OCI-LY7 (cell line): Measurements from ENCODE around the gene SPRED2. TPM values are rescaled to one million over a fixed set of nuclear protein-coding genes. Genes with fewer than 3 reads are reported as not detected.

Experiments
- BruUV-seq: library from RNA; stranded (reverse); fragments of 400-500 nt; replicated peaks from 2 replicates; lab custom pipeline; 2021; lab: Mats Ljungman, UMichigan
- CTCF ChIA-PET: fragments of 300-600 bp; sonication (Branson Sonifier 250); formaldehyde crosslinking; loops from one replicate; lab custom pipeline; 2022; ENCODE audit warnings: antibody characterized with exemption; ENCODE audit not compliant: unreplicated experiment; lab: Charles Lee
- POLR2A ChIA-PET: fragments of 300-600 bp; sonication (Branson Sonifier 250); formaldehyde crosslinking; loops from one replicate; lab custom pipeline; 2022; ENCODE audit warnings: antibody characterized with exemption; lab: Charles Lee
- DNase-seq: peaks from one replicate; pipeline ENCODE4 v3.0.0-alpha.2; 2015; ENCODE audit warnings: low spot score
- H2AFZ ChIP-seq: fragments of 200-600 bp; sonication (generic), shearing (Covaris generic); 2 replicates; pipeline ENCODE4 v1.6.1; 2014; ENCODE audit warnings: mild to moderate bottlenecking, antibody characterized with exemption, low read length, moderate library complexity
- H3K27ac ChIP-seq: fragments of 200-600 bp; sonication (generic); 2 replicates; pipeline ENCODE4 v1.5.1; 2014; ENCODE audit warnings: mixed run types, low read depth, mild to moderate bottlenecking, moderate library complexity, low read length, inconsistent platforms; ENCODE audit not compliant: poor library complexity, severe bottlenecking
- H3K36me3 ChIP-seq: fragments of 200-600 bp; sonication (generic); 2 replicates; pipeline ENCODE4 v1.6.1; 2014; ENCODE audit warnings: mild to moderate bottlenecking, antibody characterized with exemption, low read length, moderate library complexity, mixed read lengths; ENCODE audit not compliant: insufficient read depth
- H3K4me1 ChIP-seq: fragments of 200-600 bp; sonication (generic); 2 replicates; pipeline ENCODE4 v1.5.1; 2014; ENCODE audit warnings: mild to moderate bottlenecking, low read length; ENCODE audit not compliant: insufficient read depth, poor library complexity, severe bottlenecking
- H3K4me2 ChIP-seq: fragments of 200-600 bp; sonication (generic); 2 replicates; pipeline ENCODE4 v1.6.1; 2014; ENCODE audit warnings: mild to moderate bottlenecking, low read length
- H3K4me3 ChIP-seq: fragments of 200-600 bp; sonication (generic); 2 replicates; pipeline ENCODE4 v1.5.1; 2014; ENCODE audit warnings: mild to moderate bottlenecking, low read depth, low read length; ENCODE audit not compliant: poor library complexity, severe bottlenecking
- H3K79me2 ChIP-seq: fragments of 200-600 bp; sonication (generic); 2 replicates; pipeline ENCODE4 v1.6.1; 2016; ENCODE audit warnings: low read depth, mild to moderate bottlenecking, low read length, moderate library complexity, mixed read lengths; ENCODE audit not compliant: insufficient read depth
- H3K9me2 ChIP-seq: fragments of 200-600 bp; sonication (generic); 2 replicates; pipeline ENCODE4 v1.6.1; 2016; ENCODE audit warnings: mild to moderate bottlenecking, low read length, mixed read lengths; ENCODE audit not compliant: insufficient read depth
- H3K9me3 ChIP-seq: fragments of 200-600 bp; sonication (generic); 2 replicates; pipeline ENCODE4 v1.6.1; 2014; ENCODE audit warnings: mild to moderate bottlenecking, mixed run types, low read length, mixed read lengths
- H4K20me1 ChIP-seq: fragments of 200-600 bp; sonication (generic); 2 replicates; pipeline ENCODE4 v1.6.1; 2014; ENCODE audit warnings: mild to moderate bottlenecking, antibody characterized with exemption, low read length, moderate library complexity, mixed read lengths; ENCODE audit not compliant: insufficient read depth
- CTCF ChIP-seq: fragments of 200-600 bp; sonication (generic); conservative IDR thresholded peaks from 2 replicates; pipeline ENCODE4 v1.5.1; 2014; ENCODE audit warnings: mild to moderate bottlenecking, antibody characterized with exemption, low read length, moderate library complexity, mixed read lengths
- EZH2phosphoT487 ChIP-seq: fragments of 200-600 bp; sonication (generic); IDR thresholded peaks from 2 replicates; pipeline ENCODE4 v1.6.1; 2018; ENCODE audit warnings: low read depth, borderline replicate concordance, mild to moderate bottlenecking, mixed run types, antibody characterized with exemption, low read length, moderate library complexity, mixed read lengths
- intact Hi-C: fragments of 100-400 bp; cut with micrococcal nuclease; formaldehyde crosslinking; loops from one replicate; pipeline ENCODE4 v1.10.0; 2022; ENCODE audit not compliant: unreplicated experiment
- total RNA-seq, 2 experiments: library from RNA; depleted of rRNA in 1 of 2; stranded (reverse); fragments of >200 nt in 1 of 2; shearing (Covaris generic) in 1 of 2; gene quantifications; 2 replicates each; pipeline ENCODE4 v1.2.3, GENCODE V29; 2014 to 2022

The SPRED2 gene
- total RNA-seq, 2 experiments from 2014 or later: 8.0 to 49.1 TPM

- Histone ChIP-seq H3K79me2 (peaks cover 77% of the 10 kb centered on the region), H3K4me1 (peaks cover 94% of the 10 kb centered on the region), H3K27ac (peak overlapping the region; percentile 68), H3K4me2 (peak overlapping the region; percentile 68), H3K36me3 (no peaks in the 10 kb centered on the region), H4K20me1 (no peaks in the 10 kb centered on the region), H3K9me2 (no peaks in the 10 kb centered on the region), H3K4me3 (no peak overlapping the region), H2AFZ (no peak overlapping the region), H3K9me3 (no peaks in the 10 kb centered on the region)
- intact Hi-C loops: no loop called here
- POLR2A ChIA-PET: interaction anchor here (0.5 to 5.1 kb wide), 8 partner anchors 9 to 178 kb away, joined by 3 to 45 read pairs (median 6); partner anchors contain the start of gene ACTR2
- no peak for DNase-seq
- CTCF ChIA-PET: no interaction called here
- no TSS peak for BruUV-seq
- TF ChIP-seq EZH2phosphoT487: no peak
- TF ChIP-seq CTCF: no peak
Observed at GRCh38 chr2:65404988-65405697, 27.3 kb downstream of the SPRED2 start.

GRCh38 chr2:65403529-65403915, 28.9 kb downstream of the SPRED2 start:
- H3K4me2 ChIP-seq: peak overlapping the region; percentile 10
- H3K4me1 ChIP-seq: peaks cover 83% of the 10 kb centered on the region
- H2AFZ ChIP-seq: no peak overlapping the region
- H3K27ac ChIP-seq: no peak overlapping the region
- ChIA-PET CTCF (no interaction called here), POLR2A (interaction anchor here (1.0 to 1.6 kb wide), 2 partner anchors 37 to 170 kb away, joined by 3 read pairs; no protein-coding TSS in a partner anchor)
- no peak overlapping the region for H3K4me3 ChIP-seq
- no peaks in the 10 kb centered on the region for H3K9me2 ChIP-seq
- intact Hi-C loops: no loop called here
- H4K20me1 ChIP-seq: no peaks in the 10 kb centered on the region
- no TSS peak for BruUV-seq
- peaks cover 3% of the 10 kb centered on the region; the same call in 1 of the 2 replicates for H3K36me3 ChIP-seq
- H3K79me2 ChIP-seq: peaks cover 87% of the 10 kb centered on the region
- no peak for TF ChIP-seq CTCF
- no peak for TF ChIP-seq EZH2phosphoT487
- DNase-seq: no peak
- no peaks in the 10 kb centered on the region; the same call in 1 of the 2 replicates for H3K9me3 ChIP-seq
